ENCODE results near the gene NME7. TPM values are rescaled to one million over a fixed set of nuclear protein-coding genes. Genes with fewer than 3 reads are reported as not detected.
A peak's percentile ranks its signal among the peaks of the same experiment; 100 is the strongest.

The NME7 gene
- total RNA-seq, 1 experiment from 2014 or later: 34.2 TPM

DNA sequence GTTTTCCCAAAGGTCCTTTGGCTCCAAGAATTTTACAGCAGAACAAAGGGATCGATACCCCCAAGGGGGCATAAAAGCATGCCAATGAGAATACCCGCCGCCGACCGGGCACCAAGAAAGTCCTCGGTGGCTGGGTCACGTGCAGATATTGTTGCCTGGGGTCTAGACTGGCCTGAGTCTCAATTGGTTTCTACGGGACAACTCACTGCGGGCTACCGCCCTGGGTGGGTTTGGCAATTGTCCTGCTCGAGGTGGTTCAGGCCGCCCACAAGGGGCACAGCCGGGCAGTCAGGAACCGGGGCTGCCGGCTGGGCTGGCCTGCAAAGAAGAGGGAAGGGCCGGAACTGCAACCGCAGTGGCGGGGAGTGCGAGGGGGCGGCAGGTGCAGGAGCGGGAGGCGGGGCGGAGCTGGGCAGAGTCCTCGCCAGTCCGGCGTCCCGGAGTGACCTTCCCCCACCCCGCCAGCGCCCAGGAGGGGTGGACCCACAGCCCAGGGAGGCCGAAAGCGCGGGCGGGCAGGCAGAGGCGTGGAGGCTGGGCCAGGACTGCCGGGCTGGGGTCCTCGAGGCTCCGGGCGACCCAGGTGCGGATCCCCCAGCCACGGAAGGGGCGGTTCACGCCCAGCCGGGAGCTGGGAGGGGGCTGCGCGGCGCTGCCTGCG lies 262.0 kb downstream of the NME7 start:
- Histone ChIP-seq H3K9me3 (ENCODE audit: low read depth, low read length, poor library complexity, severe bottlenecking) (no peaks in the 10 kb centered on the region), H3K36me3 (ENCODE audit: insufficient read depth, low read length, poor library complexity, severe bottlenecking) (no peaks in the 10 kb centered on the region), H3K4me1 (ENCODE audit: insufficient read depth, low read length, poor library complexity, severe bottlenecking) (peaks cover 12% of the 10 kb centered on the region), H3K27ac (ENCODE audit: low read depth, low read length, poor library complexity, severe bottlenecking) (peak overlapping the region; percentile 47), H3K27me3 (replicated peaks; ENCODE audit: insufficient read depth, low read depth, low read length, poor library complexity) (no peaks in the 10 kb centered on the region), H3K4me3 (ENCODE audit: low read depth, low read length, poor library complexity, severe bottlenecking) (peak overlapping the region; percentile 70)
- POLR2A ChIA-PET (ENCODE audit: low non-redundant PET): interaction anchor here (0.5 to 0.7 kb wide), 3 partner anchors 331 to 380 kb away, joined by 3 to 4 read pairs (median 3); partner anchors contain the start of gene SLC19A2
- TF ChIP-seq EZH2 (IDR thresholded peaks at IDR 0.05; ENCODE audit: borderline replicate concordance, low read depth, low read length, poor library complexity, severe bottlenecking): no peak
- TF ChIP-seq, protein P1, sequence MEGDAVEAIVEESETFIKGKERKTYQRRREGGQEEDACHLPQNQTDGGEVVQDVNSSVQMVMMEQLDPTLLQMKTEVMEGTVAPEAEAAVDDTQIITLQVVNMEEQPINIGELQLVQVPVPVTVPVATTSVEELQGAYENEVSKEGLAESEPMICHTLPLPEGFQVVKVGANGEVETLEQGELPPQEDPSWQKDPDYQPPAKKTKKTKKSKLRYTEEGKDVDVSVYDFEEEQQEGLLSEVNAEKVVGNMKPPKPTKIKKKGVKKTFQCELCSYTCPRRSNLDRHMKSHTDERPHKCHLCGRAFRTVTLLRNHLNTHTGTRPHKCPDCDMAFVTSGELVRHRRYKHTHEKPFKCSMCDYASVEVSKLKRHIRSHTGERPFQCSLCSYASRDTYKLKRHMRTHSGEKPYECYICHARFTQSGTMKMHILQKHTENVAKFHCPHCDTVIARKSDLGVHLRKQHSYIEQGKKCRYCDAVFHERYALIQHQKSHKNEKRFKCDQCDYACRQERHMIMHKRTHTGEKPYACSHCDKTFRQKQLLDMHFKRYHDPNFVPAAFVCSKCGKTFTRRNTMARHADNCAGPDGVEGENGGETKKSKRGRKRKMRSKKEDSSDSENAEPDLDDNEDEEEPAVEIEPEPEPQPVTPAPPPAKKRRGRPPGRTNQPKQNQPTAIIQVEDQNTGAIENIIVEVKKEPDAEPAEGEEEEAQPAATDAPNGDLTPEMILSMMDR (conservative IDR thresholded peaks at IDR 0.05; ENCODE audit: low read depth, low read length): no peak
- BruUV-seq (replicated peaks): no TSS peak
- intact Hi-C loops (cut with micrococcal nuclease; ENCODE audit: unreplicated experiment): loop anchor here (10.0 kb wide), 3 partner anchors 239 to 501 kb away; no protein-coding TSS in a partner anchor
- DNase-seq (ENCODE audit: low spot score): no peak
- CTCF ChIA-PET: no interaction called here

DNA sequence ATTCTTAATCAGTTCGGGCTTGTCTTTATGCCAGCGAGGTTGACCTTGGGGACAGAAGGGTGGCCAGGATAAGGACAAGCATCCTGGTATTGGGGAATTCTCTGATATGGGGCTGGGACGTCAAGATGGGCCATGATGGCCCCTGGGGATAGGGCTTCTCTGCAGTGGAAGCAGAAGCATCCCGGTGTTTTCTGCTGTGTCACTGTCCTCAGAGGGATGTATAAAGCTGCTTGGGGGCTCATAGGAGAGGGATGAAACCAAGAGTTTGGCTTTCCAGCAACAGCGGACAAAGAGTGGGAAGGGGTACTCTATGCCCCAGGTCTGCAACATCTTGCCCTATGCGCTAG lies 262.5 kb downstream of the NME7 start:
- ChIA-PET POLR2A (ENCODE audit: low non-redundant PET) (no interaction called here), CTCF (no interaction called here)
- TF ChIP-seq EZH2 (IDR thresholded peaks at IDR 0.05; ENCODE audit: borderline replicate concordance, low read depth, low read length, poor library complexity, severe bottlenecking): no peak
- TF ChIP-seq, protein P1 (conservative IDR thresholded peaks at IDR 0.05; ENCODE audit: low read depth, low read length): no peak
- Histone ChIP-seq H3K27me3 (replicated peaks; ENCODE audit: insufficient read depth, low read depth, low read length, poor library complexity) (no peaks in the 10 kb centered on the region), H3K36me3 (ENCODE audit: insufficient read depth, low read length, poor library complexity, severe bottlenecking) (no peaks in the 10 kb centered on the region), H3K9me3 (ENCODE audit: low read depth, low read length, poor library complexity, severe bottlenecking) (no peaks in the 10 kb centered on the region), H3K4me3 (ENCODE audit: low read depth, low read length, poor library complexity, severe bottlenecking) (no peak overlapping the region), H3K27ac (ENCODE audit: low read depth, low read length, poor library complexity, severe bottlenecking) (no peak overlapping the region), H3K4me1 (ENCODE audit: insufficient read depth, low read length, poor library complexity, severe bottlenecking) (peaks cover 9% of the 10 kb centered on the region)
- DNase-seq (ENCODE audit: low spot score): no peak
- intact Hi-C loops (cut with micrococcal nuclease; ENCODE audit: unreplicated experiment): loop anchor here (10.0 kb wide), 3 partner anchors 240 to 500 kb away; no protein-coding TSS in a partner anchor
- no TSS peak for BruUV-seq (replicated peaks)

DNA sequence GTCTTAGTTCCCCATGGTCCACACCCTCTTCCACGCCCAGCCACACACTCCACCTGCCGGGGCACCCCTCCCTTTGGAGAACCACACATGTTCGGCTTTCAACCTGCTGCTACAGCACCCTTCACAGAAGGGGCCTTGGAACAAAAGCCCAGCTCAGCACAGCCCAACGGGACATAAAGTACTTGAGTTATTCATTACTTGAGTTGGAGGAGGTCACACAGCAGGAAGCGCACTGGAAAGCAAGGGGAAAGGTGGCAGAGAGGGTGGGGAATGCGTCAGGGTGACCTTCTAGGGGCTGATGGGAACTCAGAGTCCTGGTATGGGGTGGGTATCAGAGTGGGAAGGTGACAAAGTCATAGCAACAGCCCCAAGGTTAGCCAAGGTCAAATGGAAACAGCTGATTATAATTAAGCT lies 264.1 kb downstream of the NME7 start:
- no peak overlapping the region for H3K27ac ChIP-seq (ENCODE audit: low read depth, low read length, poor library complexity, severe bottlenecking)
- BruUV-seq (replicated peaks): no TSS peak
- no peak for DNase-seq (ENCODE audit: low spot score)
- no peaks in the 10 kb centered on the region for H3K9me3 ChIP-seq (ENCODE audit: low read depth, low read length, poor library complexity, severe bottlenecking)
- no peaks in the 10 kb centered on the region for H3K36me3 ChIP-seq (ENCODE audit: insufficient read depth, low read length, poor library complexity, severe bottlenecking)
- ChIA-PET CTCF (no interaction called here), POLR2A (ENCODE audit: low non-redundant PET) (no interaction called here)
- no peaks in the 10 kb centered on the region for H3K27me3 ChIP-seq (replicated peaks; ENCODE audit: insufficient read depth, low read depth, low read length, poor library complexity)
- TF ChIP-seq, protein P1 (conservative IDR thresholded peaks at IDR 0.05; ENCODE audit: low read depth, low read length): no peak
- no peak for TF ChIP-seq EZH2 (IDR thresholded peaks at IDR 0.05; ENCODE audit: borderline replicate concordance, low read depth, low read length, poor library complexity, severe bottlenecking)
- H3K4me1 ChIP-seq (ENCODE audit: insufficient read depth, low read length, poor library complexity, severe bottlenecking): peaks cover 9% of the 10 kb centered on the region
- no peak overlapping the region for H3K4me3 ChIP-seq (ENCODE audit: low read depth, low read length, poor library complexity, severe bottlenecking)
- intact Hi-C loops (cut with micrococcal nuclease; ENCODE audit: unreplicated experiment): loop anchor here (10.0 kb wide), 3 partner anchors 241 to 499 kb away; no protein-coding TSS in a partner anchor

Measured in A673 (cell line).